HCT116 (cell line): Measurements from ENCODE around the gene SARS1. TPM values are rescaled to one million over a fixed set of nuclear protein-coding genes. Genes with fewer than 3 reads are reported as not detected.

Source experiments
- ATAC-seq: fragments of 200-7000 bp; cut with Tn5 transposase; 2 replicates; pipeline ENCODE4 v1.9.1; 2020; ENCODE audit warnings: mild to moderate bottlenecking, moderate library complexity
- BruUV-seq: library from RNA; stranded (reverse); fragments of 400-500 nt; replicated peaks from 2 replicates; lab custom pipeline; 2021; lab: Mats Ljungman, UMichigan
- CTCF ChIA-PET: fragments of 300-600 bp; sonication (Branson Sonifier 250); formaldehyde crosslinking; loops from one replicate; lab custom pipeline; 2021; ENCODE audit warnings: antibody characterized with exemption; lab: Charles Lee
- POLR2A ChIA-PET: fragments of 300-600, 350-600 bp; sonication (Branson Sonifier 250); formaldehyde crosslinking; loops from one replicate; lab custom pipeline; 2021; ENCODE audit warnings: antibody characterized with exemption; lab: Charles Lee
- RAD21 ChIA-PET, 2 experiments: fragments of 300-600 bp; sonication (Branson Sonifier 250); formaldehyde crosslinking; loops; one replicate each; lab custom pipeline; 2023; ENCODE audit warnings: low total read pairs in 2 of 2; ENCODE audit not compliant: uncharacterized antibody in 2 of 2, unreplicated experiment in 2 of 2, low non-redundant PET in 1 of 2; lab: Charles Lee
- DNase-seq: peaks from one replicate; pipeline ENCODE4 v3.0.0-alpha.2; 2010; ENCODE audit warnings: low read depth, low spot score
- H2AFZ ChIP-seq: fragments of 200-600 bp; shearing (Covaris generic), sonication (generic); 2 replicates; pipeline ENCODE4 v1.6.1; 2017; ENCODE audit warnings: low read depth, mixed run types, mixed read lengths, antibody characterized with exemption, low read length; ENCODE audit not compliant: poor library complexity, severe bottlenecking
- H3K27ac ChIP-seq: 2 replicates; pipeline ENCODE4 v1.5.1; 2012; ENCODE audit warnings: low read depth, low read length
- H3K27me3 ChIP-seq: fragments of 200-600 bp; sonication (generic); 2 replicates; pipeline ENCODE4 v1.6.1; 2016; ENCODE audit warnings: mixed run types, low read length, mixed read lengths; ENCODE audit not compliant: insufficient read depth
- H3K36me3 ChIP-seq, 2 experiments: fragments of 200-500 bp in 1 of 2; fragments of 200-600 bp in 1 of 2; sonication (Bioruptor generic) in 1 of 2; sonication (generic) in 1 of 2; 2 replicates each; pipeline versions ENCODE4 v1.5.1 to v1.6.1; 2014 to 2016; ENCODE audit warnings: low read length in 2 of 2, inconsistent platforms in 1 of 2, mixed read lengths in 1 of 2, mixed run types in 1 of 2; ENCODE audit not compliant: insufficient read depth in 2 of 2, control insufficient read depth in 1 of 2
- H3K4me1 ChIP-seq, 2 experiments: fragments of 200-600 bp in 1 of 2; sonication (generic) in 1 of 2; 2 replicates each; pipeline versions ENCODE4 v1.5.1 to v1.6.1; 2012 to 2017; ENCODE audit warnings: low read length in 2 of 2, inconsistent platforms in 1 of 2, mild to moderate bottlenecking in 1 of 2, mixed read lengths in 1 of 2, mixed run types in 1 of 2, moderate library complexity in 1 of 2; ENCODE audit not compliant: insufficient read depth in 2 of 2, control insufficient read depth in 1 of 2
- H3K4me2 ChIP-seq: fragments of 200-600 bp; sonication (generic); 2 replicates; pipeline ENCODE4 v1.6.1; 2017; ENCODE audit warnings: mixed run types, low read length, mixed read lengths
- H3K4me3 ChIP-seq, 2 experiments: fragments of 200-600 bp in 1 of 2; sonication (generic) in 1 of 2; replicated peaks in 1 of 2; 2 replicates each; pipeline ENCODE4 v1.5.1; 2011 to 2016; ENCODE audit warnings: low read length in 2 of 2, control low read depth in 1 of 2, low read depth in 1 of 2, mild to moderate bottlenecking in 1 of 2, mixed read lengths in 1 of 2, mixed run types in 1 of 2
- H3K79me2 ChIP-seq: fragments of 200-600 bp; sonication (generic); 2 replicates; pipeline ENCODE4 v1.6.1; 2017; ENCODE audit warnings: mild to moderate bottlenecking, mixed run types, low read length, moderate library complexity, mixed read lengths; ENCODE audit not compliant: insufficient read depth
- H3K9ac ChIP-seq: fragments of 200-600 bp; sonication (generic); 2 replicates; pipeline ENCODE4 v1.6.1; 2016; ENCODE audit warnings: low read length, mixed read lengths
- H3K9me2 ChIP-seq: fragments of 200-600 bp; sonication (generic), shearing (Covaris generic); 2 replicates; pipeline ENCODE4 v1.6.1; 2017; ENCODE audit warnings: mixed run types, mild to moderate bottlenecking, moderate library complexity; ENCODE audit not compliant: insufficient read depth
- H3K9me3 ChIP-seq, 2 experiments: fragments of 200-500 bp in 1 of 2; fragments of 200-600 bp in 1 of 2; sonication (Bioruptor generic) in 1 of 2; sonication (generic) in 1 of 2; 2 replicates each; pipeline ENCODE4 v1.6.1; 2014 to 2017; ENCODE audit warnings: low read length in 2 of 2, mixed read lengths in 2 of 2, inconsistent platforms in 1 of 2, low read depth in 1 of 2, mild to moderate bottlenecking in 1 of 2, mixed run types in 1 of 2, moderate library complexity in 1 of 2; ENCODE audit not compliant: control insufficient read depth in 1 of 2, insufficient read depth in 1 of 2
- H4K20me1 ChIP-seq: fragments of 200-600 bp; sonication (generic), shearing (Covaris generic); 2 replicates; pipeline ENCODE4 v1.6.1; 2017; ENCODE audit warnings: mixed run types, mild to moderate bottlenecking, moderate library complexity; ENCODE audit not compliant: insufficient read depth
- CEBPB ChIP-seq: IDR thresholded peaks from 2 replicates; pipeline ENCODE4 v1.6.1; 2012; ENCODE audit warnings: low read depth
- POLR2AphosphoS5 ChIP-seq: IDR thresholded peaks from 2 replicates; pipeline ENCODE4 v1.6.1; 2011; ENCODE audit warnings: mild to moderate bottlenecking, low read depth, low read length, moderate library complexity
- RAD21 ChIP-seq: IDR thresholded peaks from 2 replicates; pipeline ENCODE4 v1.6.1; 2012; ENCODE audit warnings: low read depth, mild to moderate bottlenecking
- SRF ChIP-seq: IDR thresholded peaks from 2 replicates; pipeline ENCODE4 v1.6.1; 2012; ENCODE audit warnings: low read depth
- TCF7L2 ChIP-seq: IDR thresholded peaks from 2 replicates; pipeline ENCODE4 v1.7.0; 2011; ENCODE audit warnings: borderline replicate concordance, inconsistent platforms; ENCODE audit not compliant: insufficient read depth, insufficient read length; ENCODE audit errors: extremely low read depth
- intact Hi-C: fragments of 100-400 bp; cut with micrococcal nuclease; formaldehyde crosslinking; loops from 2 replicates; pipeline ENCODE4 v1.10.0; 2022
- total RNA-seq: library from RNA; stranded (reverse); gene quantifications from one replicate; pipeline ENCODE4 v1.2.1, GENCODE V29; 2021; ENCODE audit not compliant: unreplicated experiment

Gene SARS1
- total RNA-seq, 1 experiment from 2014 or later: 206 TPM

DNA sequence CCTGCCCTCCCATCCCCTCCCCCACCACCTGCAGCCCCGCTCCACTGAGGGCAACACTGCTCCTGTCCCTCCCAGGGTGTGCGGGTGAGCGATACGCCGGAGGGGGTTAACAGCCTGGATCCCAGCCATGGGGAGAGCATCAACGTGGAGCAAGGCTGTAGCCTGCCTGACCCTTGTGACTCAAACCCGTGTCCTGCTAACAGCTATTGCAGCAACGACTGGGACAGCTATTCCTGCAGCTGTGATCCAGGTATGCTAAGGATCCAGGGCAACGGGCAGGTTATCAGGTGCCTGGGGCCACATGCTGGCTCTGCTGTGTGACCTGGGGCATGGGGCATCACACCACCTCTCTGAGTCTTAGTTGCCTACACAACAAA, 50.6 kb downstream of the SARS1 start:
- Histone ChIP-seq H3K9me2 (no peaks in the 10 kb centered on the region), H2AFZ (no peak overlapping the region), H3K36me3 (peaks cover 0 to 4% of the 10 kb centered on the region in 2 experiments; a peak in 1 of 4 replicates), H4K20me1 (no peaks in the 10 kb centered on the region), H3K4me3 (no peak overlapping the region), H3K27ac (no peak overlapping the region; the same call in 1 of the 2 replicates), H3K27me3 (no peaks in the 10 kb centered on the region), H3K9ac (no peak overlapping the region), H3K4me2 (no peak overlapping the region), H3K9me3 (no peaks in the 10 kb centered on the region), H3K4me1 (peaks cover 0 to 9% of the 10 kb centered on the region in 2 experiments; a peak in 2 of 4 replicates), H3K79me2 (no peaks in the 10 kb centered on the region)
- DNase-seq: no peak
- intact Hi-C loops: no loop called here
- TF ChIP-seq POLR2AphosphoS5: no peak
- no peak for TF ChIP-seq SRF
- ATAC-seq: no peak
- CTCF ChIA-PET: interaction anchor here (0.6 to 1.0 kb wide), 7 partner anchors 22 to 948 kb away, joined by 3 to 7 read pairs (median 3); a partner anchor contains a TSS
- no TSS peak for BruUV-seq
- RAD21 ChIA-PET: no interaction called here
- POLR2A ChIA-PET: interaction anchor here (0.6 kb wide), 1 partner anchor 301 kb away, joined by 3 read pairs; the partner anchor contains the start of gene CLCC1

DNA sequence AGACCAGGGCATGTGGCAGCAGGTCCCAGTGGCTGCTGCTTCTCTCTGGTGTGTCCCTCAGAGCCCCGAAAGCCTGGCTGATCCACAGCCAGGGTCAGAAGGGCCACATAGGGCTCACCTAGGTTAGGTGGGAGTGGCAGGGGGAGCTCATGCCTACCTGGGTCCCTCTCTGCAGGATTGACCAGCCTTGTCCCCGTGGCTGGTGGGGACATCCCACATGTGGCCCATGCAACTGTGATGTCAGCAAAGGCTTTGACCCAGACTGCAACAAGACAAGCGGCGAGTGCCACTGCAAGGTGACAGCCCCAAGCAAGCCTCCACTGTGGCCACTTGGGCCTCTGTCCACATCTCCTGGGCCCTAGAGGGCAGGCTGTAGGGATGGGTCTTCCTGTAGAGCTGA, 51.3 kb downstream of the SARS1 start:
- H3K9ac ChIP-seq: no peak overlapping the region
- CTCF ChIA-PET: interaction anchor here (1.0 to 1.2 kb wide), 2 partner anchors 64 to 134 kb away, joined by 3 to 4 read pairs; no protein-coding TSS in a partner anchor
- no peak overlapping the region for H3K4me2 ChIP-seq
- no peaks in the 10 kb centered on the region for H3K79me2 ChIP-seq
- no peaks in the 10 kb centered on the region for H3K9me3 ChIP-seq
- RAD21 ChIA-PET: no interaction called here
- H2AFZ ChIP-seq: no peak overlapping the region
- intact Hi-C loops: no loop called here
- H3K27me3 ChIP-seq: no peaks in the 10 kb centered on the region
- peaks cover 0 to 4% of the 10 kb centered on the region in 2 experiments; a peak in 2 of 4 replicates for H3K36me3 ChIP-seq
- POLR2A ChIA-PET: no interaction called here
- no peak overlapping the region for H3K4me3 ChIP-seq
- no peak for ATAC-seq
- DNase-seq: no peak
- H3K9me2 ChIP-seq: no peaks in the 10 kb centered on the region
- BruUV-seq: no TSS peak
- H3K4me1 ChIP-seq: peaks cover 0 to 9% of the 10 kb centered on the region in 2 experiments; a peak in 2 of 4 replicates
- H3K27ac ChIP-seq: no peak overlapping the region; the same call in 1 of the 2 replicates
- TF ChIP-seq CEBPB: no peak
- no peak for TF ChIP-seq RAD21
- no peak for TF ChIP-seq TCF7L2
- no peaks in the 10 kb centered on the region for H4K20me1 ChIP-seq
